A673 (cell line): ENCODE results near the gene CNTN5.

Source experiments
- EZH2 ChIP-seq: fragments of 200-600 bp; sonication (generic); IDR thresholded peaks from 2 replicates; pipeline ENCODE4 v1.6.1; 2017; ENCODE audit warnings: borderline replicate concordance, low read depth, mild to moderate bottlenecking, mixed read lengths, antibody characterized with exemption, low read length; ENCODE audit not compliant: poor library complexity, severe bottlenecking
- TF ChIP-seq, protein P1 (sequence below): fragments of 300-800, 200-600 bp; sonication (generic); conservative IDR thresholded peaks from 2 replicates; pipeline ENCODE4 v1.5.1; 2017; ENCODE audit warnings: low read depth, mild to moderate bottlenecking, antibody characterized with exemption, low read length, moderate library complexity, mixed read lengths

DNA sequence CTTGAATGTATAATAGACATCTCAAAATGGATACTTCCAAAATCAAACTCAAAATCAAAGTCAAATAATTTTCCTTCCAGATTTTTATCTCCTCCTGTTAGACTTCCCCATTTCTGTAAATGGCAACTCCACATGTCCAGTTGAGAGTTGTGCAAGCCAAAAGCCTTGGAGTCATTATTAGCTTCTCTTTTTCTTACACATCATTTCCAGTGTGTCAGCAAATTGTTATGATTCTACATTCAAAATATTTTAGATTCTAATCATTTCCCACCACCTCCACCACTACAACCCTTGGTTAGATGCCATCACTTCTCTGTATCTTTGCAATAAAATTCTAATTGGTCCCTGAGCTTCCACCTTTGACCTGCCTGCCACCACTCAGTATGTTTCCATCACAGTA, 155.7 kb downstream of the CNTN5 start:
- TF ChIP-seq, protein P1, sequence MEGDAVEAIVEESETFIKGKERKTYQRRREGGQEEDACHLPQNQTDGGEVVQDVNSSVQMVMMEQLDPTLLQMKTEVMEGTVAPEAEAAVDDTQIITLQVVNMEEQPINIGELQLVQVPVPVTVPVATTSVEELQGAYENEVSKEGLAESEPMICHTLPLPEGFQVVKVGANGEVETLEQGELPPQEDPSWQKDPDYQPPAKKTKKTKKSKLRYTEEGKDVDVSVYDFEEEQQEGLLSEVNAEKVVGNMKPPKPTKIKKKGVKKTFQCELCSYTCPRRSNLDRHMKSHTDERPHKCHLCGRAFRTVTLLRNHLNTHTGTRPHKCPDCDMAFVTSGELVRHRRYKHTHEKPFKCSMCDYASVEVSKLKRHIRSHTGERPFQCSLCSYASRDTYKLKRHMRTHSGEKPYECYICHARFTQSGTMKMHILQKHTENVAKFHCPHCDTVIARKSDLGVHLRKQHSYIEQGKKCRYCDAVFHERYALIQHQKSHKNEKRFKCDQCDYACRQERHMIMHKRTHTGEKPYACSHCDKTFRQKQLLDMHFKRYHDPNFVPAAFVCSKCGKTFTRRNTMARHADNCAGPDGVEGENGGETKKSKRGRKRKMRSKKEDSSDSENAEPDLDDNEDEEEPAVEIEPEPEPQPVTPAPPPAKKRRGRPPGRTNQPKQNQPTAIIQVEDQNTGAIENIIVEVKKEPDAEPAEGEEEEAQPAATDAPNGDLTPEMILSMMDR, result no peak
- no peak for TF ChIP-seq EZH2
